A549 (cell line): ENCODE results near the gene STX19.

Experiments
- FOSL2 ChIP-seq, 2 experiments: fragments of 450-650 bp in 1 of 2; fragments of >200 bp in 1 of 2; sonication (Bioruptor Twin) in 1 of 2; formaldehyde crosslinking; IDR thresholded peaks; 2 replicates each; pipeline versions ENCODE4 v1.5.0 to v1.6.1; 2016 to 2020; ENCODE audit warnings: mild to moderate bottlenecking in 1 of 2, moderate library complexity in 1 of 2
- JUN ChIP-seq, 2 experiments: fragments of >200 bp; sonication (Bioruptor Twin); formaldehyde crosslinking; IDR thresholded peaks; 2 replicates in 1 of 2; 3 replicates in 1 of 2; pipeline ENCODE4 v1.6.1; 2016 to 2017
- RFX5 ChIP-seq: fragments of 450-650 bp; IDR thresholded peaks from 2 replicates; pipeline ENCODE4 v1.7.1; 2014; ENCODE audit warnings: antibody characterized with exemption, mild to moderate bottlenecking, moderate library complexity
- SMC3 ChIP-seq: fragments of >200 bp; sonication (Bioruptor Twin); formaldehyde crosslinking; IDR thresholded peaks from 3 replicates; pipeline ENCODE4 v1.6.1; 2018; ENCODE audit warnings: inconsistent platforms
- TF ChIP-seq, protein P1 (sequence below): fragments of >200 bp; sonication (Bioruptor Twin); formaldehyde crosslinking; IDR thresholded peaks from 3 replicates; pipeline ENCODE4 v1.5.1; 2016

DNA sequence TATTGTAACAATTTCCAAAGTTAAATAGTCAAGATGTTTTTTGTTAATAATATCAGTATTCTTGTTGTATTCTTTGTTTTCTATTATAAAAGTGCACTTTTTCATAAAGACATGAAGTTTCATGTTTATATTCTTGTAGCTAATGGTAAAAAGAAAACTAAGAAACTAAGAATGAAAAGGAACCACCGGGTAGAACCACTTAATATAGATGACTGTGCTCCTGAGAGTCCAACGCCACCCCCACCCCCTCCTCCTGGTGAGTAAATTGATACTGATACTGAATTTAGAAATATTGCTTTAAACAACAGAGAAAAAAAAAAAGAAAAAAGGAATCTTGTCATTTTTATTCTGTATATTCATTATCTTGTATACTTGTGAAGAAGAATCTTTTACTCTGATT lies 20.9 kb upstream of the STX19 start:
- TF ChIP-seq SMC3 (no peak), JUN (IDR thresholded peaks at IDR 0.05) (no peak), FOSL2 (IDR thresholded peaks at IDR 0.05) (no peak), FOSL2 (CRISPR knock-in tag; IDR thresholded peaks at IDR 0.05) (no peak), RFX5 (no peak)
- TF ChIP-seq, protein P1, sequence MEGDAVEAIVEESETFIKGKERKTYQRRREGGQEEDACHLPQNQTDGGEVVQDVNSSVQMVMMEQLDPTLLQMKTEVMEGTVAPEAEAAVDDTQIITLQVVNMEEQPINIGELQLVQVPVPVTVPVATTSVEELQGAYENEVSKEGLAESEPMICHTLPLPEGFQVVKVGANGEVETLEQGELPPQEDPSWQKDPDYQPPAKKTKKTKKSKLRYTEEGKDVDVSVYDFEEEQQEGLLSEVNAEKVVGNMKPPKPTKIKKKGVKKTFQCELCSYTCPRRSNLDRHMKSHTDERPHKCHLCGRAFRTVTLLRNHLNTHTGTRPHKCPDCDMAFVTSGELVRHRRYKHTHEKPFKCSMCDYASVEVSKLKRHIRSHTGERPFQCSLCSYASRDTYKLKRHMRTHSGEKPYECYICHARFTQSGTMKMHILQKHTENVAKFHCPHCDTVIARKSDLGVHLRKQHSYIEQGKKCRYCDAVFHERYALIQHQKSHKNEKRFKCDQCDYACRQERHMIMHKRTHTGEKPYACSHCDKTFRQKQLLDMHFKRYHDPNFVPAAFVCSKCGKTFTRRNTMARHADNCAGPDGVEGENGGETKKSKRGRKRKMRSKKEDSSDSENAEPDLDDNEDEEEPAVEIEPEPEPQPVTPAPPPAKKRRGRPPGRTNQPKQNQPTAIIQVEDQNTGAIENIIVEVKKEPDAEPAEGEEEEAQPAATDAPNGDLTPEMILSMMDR: no peak
